ENCODE results near the gene SUSD6.
"Not testable (repeated sequence)": the region's sequence is repeated elsewhere in the genome, so short reads cannot be mapped to it uniquely, and the experiment has no call there.

The SUSD6 gene

DNA sequence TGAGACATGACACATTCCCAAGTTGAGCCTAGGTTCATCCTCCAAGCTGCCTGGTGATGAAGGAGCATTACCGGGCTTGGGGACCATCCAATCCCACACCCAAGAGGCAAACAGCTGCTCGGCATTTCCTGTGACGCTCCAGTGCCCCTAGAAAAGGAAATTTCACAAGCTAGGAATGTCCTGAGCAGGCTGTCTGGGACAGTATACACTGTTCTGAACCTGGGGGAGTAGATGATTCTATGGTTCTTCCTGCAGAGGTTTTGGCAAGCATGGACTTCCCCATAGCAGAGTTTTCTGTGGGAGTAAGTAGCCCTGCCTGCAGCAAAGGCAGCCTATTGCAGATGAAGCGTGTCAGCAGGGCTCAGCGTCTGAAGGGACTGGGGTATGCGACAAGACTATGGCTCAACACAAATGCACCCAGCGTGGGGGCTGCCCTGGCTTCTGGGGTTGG is 108.1 kb downstream of the SUSD6 start:
- no peak for DNase-seq

GRCh38 chr14:69720912-69721311 is 109.5 kb downstream of the SUSD6 start:
- no peak for DNase-seq

GRCh38 chr14:69726761-69727511 is 115.5 kb downstream of the SUSD6 start:
- no peak for DNase-seq

DNA sequence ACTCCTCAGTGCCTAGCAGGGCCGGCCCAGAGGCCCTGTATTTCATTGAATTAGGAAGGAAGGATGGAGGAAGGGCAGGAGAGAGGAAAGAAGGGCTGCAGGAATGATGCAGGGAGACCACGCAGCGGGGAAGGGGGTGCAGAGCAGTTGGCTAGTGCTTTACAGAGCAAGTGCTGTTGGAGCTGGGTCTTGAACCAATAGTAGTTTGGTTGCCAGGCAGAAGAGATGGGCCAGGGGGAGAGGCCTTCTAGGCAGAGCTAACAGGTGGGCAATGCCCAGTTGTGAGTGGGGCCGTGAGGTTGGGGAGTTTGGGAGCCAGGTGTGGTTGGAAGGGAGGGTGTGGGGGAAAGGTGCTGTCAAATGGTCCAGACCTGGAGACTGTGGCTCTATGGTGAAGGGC is 116.5 kb downstream of the SUSD6 start:
- no peak for DNase-seq

DNA sequence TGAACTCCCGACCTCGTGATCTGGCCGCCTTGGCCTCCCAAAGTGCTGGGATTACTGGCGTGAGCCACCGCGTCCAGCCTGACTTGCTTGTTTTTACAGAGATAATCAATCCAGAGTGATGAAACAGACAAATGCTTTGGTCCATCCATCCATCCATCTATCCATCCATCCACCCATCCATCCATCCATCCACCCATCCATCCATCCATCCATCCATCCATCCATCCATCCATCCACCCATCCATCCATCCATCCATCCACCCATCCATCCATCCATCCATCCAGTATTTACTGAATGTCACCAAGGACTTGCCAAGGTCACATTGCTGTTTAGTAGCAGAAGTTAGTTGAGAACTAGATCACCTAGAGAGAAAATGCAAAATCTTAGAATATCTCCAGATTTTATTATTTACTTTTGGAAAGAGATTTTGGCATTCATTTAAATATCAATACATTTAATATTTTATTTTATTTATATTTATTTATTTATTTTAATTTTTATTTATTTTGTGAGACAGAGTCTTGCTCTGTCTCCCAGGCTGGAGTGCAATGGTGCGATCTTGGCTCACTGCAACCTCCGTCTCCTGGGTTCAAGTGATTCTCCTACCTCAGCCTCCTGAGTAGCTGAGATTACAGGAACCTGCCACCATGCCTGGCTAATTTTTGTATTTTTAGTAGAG is 120.7 kb downstream of the SUSD6 start:
- DNase-seq, result not testable (repeated sequence)

DNA sequence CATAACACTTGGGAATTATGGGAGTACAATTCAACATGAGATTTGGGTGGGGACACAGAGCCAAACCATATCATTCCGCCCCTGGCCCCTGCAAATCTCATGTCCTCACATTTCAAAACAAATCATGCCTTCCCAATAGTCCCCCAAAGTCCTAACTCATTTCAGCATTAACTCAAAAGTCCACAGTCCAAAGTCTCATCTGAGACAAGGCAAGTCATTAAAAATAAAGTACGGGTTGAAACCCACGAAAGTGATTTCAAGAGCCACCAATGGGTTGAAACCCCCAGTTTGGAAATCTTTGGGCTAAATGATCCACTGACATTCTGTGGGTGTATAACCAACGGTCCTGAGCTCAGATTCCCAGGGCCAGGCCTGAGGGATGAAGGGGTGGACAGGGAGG is 125.0 kb downstream of the SUSD6 start:
- not testable (repeated sequence) for DNase-seq

DNA sequence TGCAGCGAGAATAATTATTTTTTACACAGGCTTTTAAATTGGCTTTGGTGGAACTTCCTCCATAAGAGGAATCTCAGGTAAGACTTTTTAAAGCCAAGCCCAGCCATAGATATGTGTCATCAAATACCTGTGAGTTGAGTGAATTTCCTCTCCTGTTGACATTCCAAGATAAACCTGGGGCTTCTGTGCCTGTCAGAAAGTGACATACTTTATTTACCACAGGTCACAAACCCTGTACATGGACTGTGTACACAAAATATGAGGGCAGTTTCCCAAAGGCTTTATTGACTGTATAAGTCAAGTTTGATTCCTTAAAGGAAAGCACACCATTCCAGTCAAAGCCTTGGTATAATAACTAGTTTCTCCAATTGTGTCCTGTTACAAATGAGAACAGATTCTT is 129.7 kb downstream of the SUSD6 start:
- DNase-seq, result no peak

DNA sequence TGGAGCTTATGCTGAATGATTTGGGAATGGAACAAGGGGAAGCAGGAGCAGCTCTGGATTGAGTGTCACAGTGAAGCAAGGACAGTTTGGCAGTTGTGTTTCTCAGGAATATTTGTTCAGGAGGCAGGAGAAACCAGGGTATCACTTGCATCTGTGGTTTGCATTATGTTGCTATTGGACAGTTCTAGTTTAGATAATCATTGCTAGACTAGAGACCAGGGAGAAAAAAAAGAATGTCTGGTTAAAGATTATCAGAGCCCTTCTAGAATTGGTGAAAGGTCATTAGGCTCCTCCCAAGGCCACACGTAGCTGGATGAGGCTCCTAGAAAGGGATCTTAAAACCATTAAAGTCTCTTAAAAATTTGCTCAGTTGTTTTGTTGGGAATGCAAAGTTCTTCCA is 138.6 kb downstream of the SUSD6 start:
- DNase-seq, result no peak

DNA sequence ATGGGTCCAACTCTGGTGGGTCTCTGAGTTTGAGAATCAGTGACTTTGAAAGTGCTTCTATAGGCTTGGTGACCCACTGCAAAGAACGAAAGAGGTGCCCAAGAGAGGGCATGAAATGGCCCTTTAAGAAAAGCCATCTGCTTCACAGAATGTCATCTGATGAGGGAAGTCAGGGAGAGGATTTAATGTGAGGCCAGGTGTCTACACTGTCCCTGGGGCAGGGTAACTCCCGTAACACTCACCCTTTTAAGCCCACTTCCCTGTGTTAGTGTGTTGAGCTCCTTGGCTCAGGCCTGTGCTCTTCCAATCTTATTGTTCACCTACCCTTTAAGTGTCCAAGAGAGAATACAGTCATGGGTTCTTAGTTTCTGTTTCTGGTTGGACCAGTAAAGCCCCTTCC is 139.1 kb downstream of the SUSD6 start:
- DNase-seq, result no peak

- DNase-seq, result no peak
Observed at GRCh38 chr14:69752773-69753172, 141.4 kb downstream of the SUSD6 start.

GRCh38 chr14:69753860-69754259 is 142.5 kb downstream of the SUSD6 start:
- DNase-seq, result no peak

DNA sequence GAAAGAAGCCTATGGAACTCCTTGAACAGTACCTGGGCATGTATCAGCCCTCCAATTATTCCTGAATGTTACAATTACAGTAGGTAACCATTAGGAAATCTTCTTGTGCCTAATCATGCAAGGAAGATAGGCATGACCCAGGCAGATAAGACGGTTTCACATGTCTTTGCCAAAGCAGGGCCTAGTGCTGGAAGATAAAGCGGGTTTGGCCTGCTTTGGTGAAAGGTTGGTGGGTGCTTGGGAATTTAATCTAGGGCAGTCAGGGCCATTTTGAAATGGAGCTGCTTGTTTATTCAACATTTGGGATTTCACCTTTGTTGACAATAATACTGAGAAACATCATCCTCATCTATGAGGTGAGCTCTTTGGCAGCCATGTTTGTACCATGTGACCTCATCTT is 143.1 kb downstream of the SUSD6 start:
- no peak for DNase-seq

DNA sequence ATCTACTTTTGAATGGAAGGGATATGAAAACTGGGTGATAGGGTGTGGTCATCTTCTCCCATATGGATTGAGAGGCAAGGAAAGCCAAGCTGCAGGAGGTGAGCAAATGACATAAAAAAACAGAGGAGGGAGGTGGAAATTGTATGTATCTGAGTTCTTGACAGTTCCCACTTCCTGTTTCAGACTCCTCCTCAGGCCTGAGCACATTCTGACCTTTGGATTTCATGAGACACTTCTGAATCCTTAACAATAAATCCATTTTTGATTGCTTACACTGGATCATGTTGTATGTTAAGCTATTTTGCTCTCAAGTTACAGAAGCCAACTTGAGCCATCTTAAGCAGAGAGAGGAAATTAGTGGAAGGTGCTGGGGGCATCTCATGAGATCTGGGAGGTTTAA is 143.9 kb downstream of the SUSD6 start:
- DNase-seq, result no peak

- DNase-seq, result no peak
Observed at GRCh38 chr14:69755784-69756183, 144.4 kb downstream of the SUSD6 start.

GRCh38 chr14:69756298-69756697 is 144.9 kb downstream of the SUSD6 start:
- no peak for DNase-seq

GRCh38 chr14:69760810-69761209 is 149.4 kb downstream of the SUSD6 start:
- no peak for DNase-seq

DNA sequence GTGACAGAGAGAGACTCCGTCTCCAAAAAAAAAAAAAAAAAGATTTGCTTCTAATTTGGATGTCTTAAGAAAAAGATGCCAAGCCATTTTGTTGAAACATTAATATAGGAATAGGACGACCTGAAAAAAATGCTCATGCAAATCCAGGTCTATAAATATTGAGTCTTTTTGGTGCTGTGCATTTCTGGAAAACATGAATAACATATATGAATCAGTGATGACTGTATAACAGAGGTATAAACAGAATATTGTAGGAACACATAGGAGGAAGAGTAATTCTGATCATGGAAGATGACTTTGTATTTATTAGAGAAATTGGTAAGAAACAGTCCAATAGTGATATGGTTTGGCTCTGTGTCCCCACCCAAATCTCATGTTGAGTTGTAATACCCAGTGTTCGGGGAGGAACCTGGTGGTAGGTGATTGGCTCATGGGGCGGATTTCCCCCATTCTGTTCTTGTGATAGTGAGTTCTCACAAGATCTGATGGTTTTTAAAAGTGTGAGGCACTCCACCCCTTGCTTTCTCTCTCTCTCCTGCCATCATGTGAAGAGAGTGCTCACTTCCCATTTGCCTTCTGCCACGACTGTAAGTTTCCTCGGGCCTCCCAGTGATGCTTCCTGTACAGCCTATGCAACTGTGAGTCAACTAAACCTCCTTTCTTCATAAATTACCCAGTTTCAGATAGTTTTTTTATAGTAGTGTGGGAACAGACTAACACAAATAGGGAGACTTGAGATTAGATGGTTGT is 152.5 kb downstream of the SUSD6 start:
- DNase-seq, result no peak

All from SIG-M5 (cell line).